ENCODE measurements around the gene GDPD3.

Gene GDPD3

DNA sequence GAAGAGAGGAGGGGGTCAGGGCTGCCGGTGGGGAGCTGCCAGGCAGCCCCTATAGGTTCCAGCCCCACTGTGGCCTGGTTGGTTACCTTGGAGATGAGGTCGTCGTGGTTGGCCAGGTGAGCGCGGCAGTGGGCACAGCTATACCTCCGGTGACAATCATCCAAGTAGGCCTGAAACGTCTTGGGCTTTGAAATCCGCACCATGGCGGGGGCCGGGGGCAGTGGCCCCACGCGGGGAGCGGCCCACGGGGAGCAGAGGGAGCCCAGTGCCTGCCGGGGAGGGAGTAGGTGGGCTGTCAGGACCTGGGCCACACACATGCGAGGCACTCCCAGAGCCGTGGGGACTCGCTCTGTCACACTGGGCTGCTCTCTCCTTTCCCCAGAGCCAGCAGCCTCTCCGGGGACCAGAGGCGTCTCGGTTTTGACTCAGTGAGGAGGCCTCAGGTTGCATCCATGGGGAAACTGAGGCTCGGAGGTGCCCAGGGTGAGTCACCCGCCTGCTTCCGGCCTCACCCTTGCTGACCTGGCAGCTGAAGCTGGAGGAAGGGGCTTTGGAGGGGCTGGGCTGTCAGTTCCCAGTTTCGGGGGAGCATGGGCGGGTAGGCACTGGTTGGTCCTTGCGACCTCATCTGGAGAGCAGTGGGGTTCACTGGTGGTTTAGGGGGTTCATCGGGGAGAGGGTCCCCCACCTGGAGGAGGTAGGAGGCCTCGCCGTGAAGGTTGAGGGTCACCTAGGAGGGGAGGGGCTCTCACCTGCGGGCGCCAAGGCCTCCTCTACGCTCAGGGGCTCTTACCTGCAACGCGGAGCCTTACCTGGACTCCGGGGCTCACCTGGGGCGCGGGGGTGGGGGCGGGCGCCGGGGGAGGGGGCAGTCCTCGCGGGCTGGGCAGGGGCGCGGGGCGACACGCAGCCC, 17.9 kb downstream of the GDPD3 start:
- ChIA-PET POLR2A (interaction anchor here (0.6 to 7.9 kb wide), 9 partner anchors 10 to 515 kb away, joined by 3 to 155 read pairs (median 6); partner anchors contain the start of genes ALDOA, CORO1A and ZNF689), CTCF (interaction anchor here (0.6 kb wide), 1 partner anchor 26 kb away, joined by 3 read pairs; no protein-coding TSS in a partner anchor)
- TF ChIP-seq TARDBP (IDR thresholded peaks at IDR 0.05): no peak
- TF ChIP-seq ELF4 (IDR thresholded peaks at IDR 0.05): no peak
- no peak for TF ChIP-seq L3MBTL2 (conservative IDR thresholded peaks at IDR 0.05)
- TF ChIP-seq FOXM1 (IDR thresholded peaks at IDR 0.05; ENCODE audit: borderline replicate concordance): no peak
- no peak for TF ChIP-seq SP1 (IDR thresholded peaks at IDR 0.05)
- no peak for TF ChIP-seq LEF1 (IDR thresholded peaks at IDR 0.05; ENCODE audit: borderline replicate concordance)
- no peak for TF ChIP-seq HDGF (IDR thresholded peaks at IDR 0.05; ENCODE audit: borderline replicate concordance)
- TF ChIP-seq, protein P1, sequence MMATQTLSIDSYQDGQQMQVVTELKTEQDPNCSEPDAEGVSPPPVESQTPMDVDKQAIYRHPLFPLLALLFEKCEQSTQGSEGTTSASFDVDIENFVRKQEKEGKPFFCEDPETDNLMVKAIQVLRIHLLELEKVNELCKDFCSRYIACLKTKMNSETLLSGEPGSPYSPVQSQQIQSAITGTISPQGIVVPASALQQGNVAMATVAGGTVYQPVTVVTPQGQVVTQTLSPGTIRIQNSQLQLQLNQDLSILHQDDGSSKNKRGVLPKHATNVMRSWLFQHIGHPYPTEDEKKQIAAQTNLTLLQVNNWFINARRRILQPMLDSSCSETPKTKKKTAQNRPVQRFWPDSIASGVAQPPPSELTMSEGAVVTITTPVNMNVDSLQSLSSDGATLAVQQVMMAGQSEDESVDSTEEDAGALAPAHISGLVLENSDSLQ (IDR thresholded peaks at IDR 0.05): no peak
- TF ChIP-seq FOXA1 (IDR thresholded peaks at IDR 0.05): no peak
- no peak for TF ChIP-seq NFRKB (IDR thresholded peaks at IDR 0.05)
- TF ChIP-seq BHLHE40 (IDR thresholded peaks at IDR 0.05; ENCODE audit: borderline replicate concordance): no peak
- TF ChIP-seq FOXK2 (IDR thresholded peaks at IDR 0.05): no peak
- TF ChIP-seq CTBP1 (IDR thresholded peaks at IDR 0.05; ENCODE audit: borderline replicate concordance): no peak
- TF ChIP-seq SUZ12 (IDR thresholded peaks at IDR 0.05): no peak
- no peak for TF ChIP-seq ARNT (IDR thresholded peaks at IDR 0.05)
- TF ChIP-seq ZNF384 (IDR thresholded peaks at IDR 0.05): no peak
- no peak for DNase-seq (ENCODE audit: extremely low spot score)

DNA sequence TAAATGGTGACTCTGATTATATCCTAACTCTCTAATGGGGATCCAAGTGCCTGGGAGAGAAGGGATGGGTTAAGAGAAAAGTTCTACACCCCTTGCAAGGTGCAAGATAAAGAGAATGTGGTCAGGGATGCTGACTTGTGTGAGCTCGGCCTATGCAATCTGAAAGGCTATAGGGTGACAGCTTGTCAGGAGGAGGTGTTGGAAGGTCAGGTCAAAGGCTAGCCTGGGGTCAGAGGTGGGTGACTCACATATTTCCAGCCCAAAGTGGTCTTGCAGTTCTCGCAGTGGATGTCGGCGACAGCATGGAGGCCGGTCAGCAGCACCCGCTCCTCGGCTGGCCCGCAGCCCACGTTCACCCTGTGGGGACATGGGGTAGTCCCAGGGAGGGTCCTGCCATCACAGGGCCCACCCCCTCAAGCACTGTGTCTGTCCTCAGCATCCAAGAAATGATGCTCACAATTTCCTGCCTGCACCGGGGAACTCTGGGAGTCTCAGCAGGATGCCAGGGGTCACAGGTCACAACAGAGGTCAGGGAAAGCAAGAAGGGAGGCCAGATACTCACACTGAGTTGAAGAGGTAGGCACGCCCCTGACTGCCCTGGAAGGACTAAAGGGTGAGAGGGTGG, 18.7 kb downstream of the GDPD3 start:
- CTCF ChIA-PET: interaction anchor here (0.5 to 0.6 kb wide), 2 partner anchors 26 to 913 kb away, joined by 3 read pairs; no protein-coding TSS in a partner anchor
- POLR2A ChIA-PET: interaction anchor here (0.8 to 7.9 kb wide), 5 partner anchors 9 to 89 kb away, joined by 3 to 155 read pairs (median 5); partner anchors contain the start of genes ALDOA and CORO1A
- TF ChIP-seq SUZ12 (IDR thresholded peaks at IDR 0.05): no peak
- TF ChIP-seq TARDBP (IDR thresholded peaks at IDR 0.05): no peak
- no peak for TF ChIP-seq ZNF384 (IDR thresholded peaks at IDR 0.05)
- TF ChIP-seq BHLHE40 (IDR thresholded peaks at IDR 0.05; ENCODE audit: borderline replicate concordance): no peak
- TF ChIP-seq HDGF (IDR thresholded peaks at IDR 0.05; ENCODE audit: borderline replicate concordance): no peak
- TF ChIP-seq FOXK2 (IDR thresholded peaks at IDR 0.05): no peak
- TF ChIP-seq ARNT (IDR thresholded peaks at IDR 0.05): no peak
- TF ChIP-seq LEF1 (IDR thresholded peaks at IDR 0.05; ENCODE audit: borderline replicate concordance): no peak
- TF ChIP-seq FOXA1 (IDR thresholded peaks at IDR 0.05): no peak
- TF ChIP-seq FOXM1 (IDR thresholded peaks at IDR 0.05; ENCODE audit: borderline replicate concordance): no peak
- no peak for TF ChIP-seq SP1 (IDR thresholded peaks at IDR 0.05)
- TF ChIP-seq L3MBTL2 (conservative IDR thresholded peaks at IDR 0.05): no peak
- no peak for DNase-seq (ENCODE audit: extremely low spot score)

DNA sequence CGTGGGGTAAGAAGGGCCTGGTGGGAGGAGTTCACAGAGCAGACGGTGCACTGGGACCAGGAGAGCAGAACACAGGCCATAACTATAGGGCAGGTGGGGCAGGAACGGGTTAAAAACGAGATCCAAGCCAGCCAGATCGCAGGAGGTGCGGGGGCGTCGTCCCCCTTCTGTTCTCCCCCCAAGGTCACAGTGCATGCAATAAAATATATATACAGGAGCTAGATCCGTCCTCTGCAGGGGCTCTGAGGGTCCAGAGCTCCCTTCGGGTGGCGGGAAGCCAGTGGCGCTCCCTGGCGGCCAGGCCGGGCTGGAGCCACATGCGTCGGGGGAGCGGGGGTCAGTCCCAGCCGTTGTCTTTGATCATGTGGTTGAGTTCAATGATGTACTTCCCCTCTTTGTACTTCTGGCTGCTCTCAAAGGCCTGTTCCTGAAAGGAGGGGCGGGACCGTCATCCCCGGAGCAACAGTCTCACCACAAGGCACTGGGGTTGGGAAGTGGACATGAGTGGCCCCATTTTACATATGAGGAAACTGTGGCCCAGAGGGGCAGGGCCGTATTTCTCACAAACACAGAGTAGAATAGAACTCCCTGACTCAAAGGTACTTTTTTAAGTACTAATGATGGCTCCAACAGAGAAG, 20.8 kb downstream of the GDPD3 start:
- peak; percentile 93 for DNase-seq (ENCODE audit: extremely low spot score)
- CTCF ChIA-PET: interaction anchor here (0.6 to 3.1 kb wide), 29 partner anchors 11 to 1128 kb away, joined by 3 to 36 read pairs (median 4); partner anchors contain the start of genes ALDOA, DCTPP1, GDPD3 and ZNF771
- TF ChIP-seq HDGF (IDR thresholded peaks at IDR 0.05; ENCODE audit: borderline replicate concordance): 0 out of 2 replicates have a peak, but pooled peaks have one; percentile 59
- TF ChIP-seq CTBP1 (IDR thresholded peaks at IDR 0.05; ENCODE audit: borderline replicate concordance): no peak; the same call in 1 of the 2 replicates
- TF ChIP-seq L3MBTL2 (conservative IDR thresholded peaks at IDR 0.05): peak; percentile 80
- POLR2A ChIA-PET: interaction anchor here (0.5 to 7.9 kb wide), 38 partner anchors 9 to 782 kb away, joined by 3 to 155 read pairs (median 4); partner anchors contain the start of genes ALDOA, CORO1A, DCTPP1 and KCTD13

DNA sequence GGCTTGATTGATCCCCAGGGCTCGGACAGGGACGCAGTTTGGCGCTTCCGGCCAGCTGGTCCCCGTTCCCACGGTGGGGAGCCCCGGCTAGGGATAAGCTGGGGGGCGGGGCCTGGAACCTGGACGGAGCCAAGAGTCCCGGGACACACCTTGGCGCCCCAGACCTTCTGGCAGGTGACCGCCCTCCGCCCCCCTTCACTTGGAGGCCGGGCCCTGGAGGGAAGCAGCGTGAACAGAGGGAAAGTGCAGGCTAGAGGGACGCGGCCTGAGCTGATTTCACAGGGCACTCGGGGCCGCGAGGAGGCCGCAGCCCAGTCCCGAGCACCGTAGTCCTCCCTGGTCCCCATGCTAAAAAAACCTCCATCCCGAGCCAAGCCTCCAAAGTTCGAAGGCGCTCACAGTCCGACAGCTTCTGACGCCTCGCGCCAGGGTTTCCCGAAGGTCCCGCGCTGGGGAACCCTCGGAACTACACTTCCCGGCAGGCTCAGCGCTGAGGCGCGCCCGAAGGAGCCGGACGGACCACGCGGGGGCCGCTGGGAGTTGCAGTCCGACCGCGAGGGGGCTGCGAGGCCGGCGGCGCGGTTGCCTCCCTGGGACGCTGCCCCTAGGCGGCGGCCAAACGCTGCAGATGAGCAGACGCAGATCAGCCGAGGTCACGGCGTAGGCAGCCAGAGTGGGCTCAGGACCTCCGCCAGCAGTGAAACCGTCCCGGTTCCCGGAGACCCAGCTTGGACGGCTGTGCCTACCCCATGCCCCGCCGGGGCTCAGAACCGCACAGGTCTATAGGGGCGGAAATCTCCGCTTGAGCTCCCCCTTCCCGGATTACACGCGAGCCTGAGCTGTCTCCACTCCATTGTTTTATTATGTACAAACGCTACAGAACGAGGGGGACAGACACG, 21.6 kb downstream of the GDPD3 start, which contains the start of gene TBX6:
Gene TBX6 (minus strand): TSS at position 451 of the 899 bp plus-strand sequence. CDS start 731 bp downstream, outside the sequence.
- peak; percentile 45; the same call in 1 of the 2 replicates for TF ChIP-seq ELF4 (IDR thresholded peaks at IDR 0.05)
- TF ChIP-seq TARDBP (IDR thresholded peaks at IDR 0.05): no peak; the same call in 1 of the 2 replicates
- no peak for TF ChIP-seq CTBP1 (IDR thresholded peaks at IDR 0.05; ENCODE audit: borderline replicate concordance)
- peak; percentile 99 for TF ChIP-seq SUZ12 (IDR thresholded peaks at IDR 0.05)
- peak; percentile 93 for TF ChIP-seq L3MBTL2 (conservative IDR thresholded peaks at IDR 0.05)
- ChIA-PET CTCF (interaction anchor here (0.6 to 3.1 kb wide), 30 partner anchors 11 to 1128 kb away, joined by 3 to 36 read pairs (median 4); partner anchors contain the start of genes ALDOA, DCTPP1, GDPD3 and ZNF771), POLR2A (interaction anchor here (0.5 to 7.9 kb wide), 37 partner anchors 10 to 518 kb away, joined by 3 to 155 read pairs (median 4); partner anchors contain the start of genes ALDOA, CORO1A, DCTPP1 and KCTD13)

DNA sequence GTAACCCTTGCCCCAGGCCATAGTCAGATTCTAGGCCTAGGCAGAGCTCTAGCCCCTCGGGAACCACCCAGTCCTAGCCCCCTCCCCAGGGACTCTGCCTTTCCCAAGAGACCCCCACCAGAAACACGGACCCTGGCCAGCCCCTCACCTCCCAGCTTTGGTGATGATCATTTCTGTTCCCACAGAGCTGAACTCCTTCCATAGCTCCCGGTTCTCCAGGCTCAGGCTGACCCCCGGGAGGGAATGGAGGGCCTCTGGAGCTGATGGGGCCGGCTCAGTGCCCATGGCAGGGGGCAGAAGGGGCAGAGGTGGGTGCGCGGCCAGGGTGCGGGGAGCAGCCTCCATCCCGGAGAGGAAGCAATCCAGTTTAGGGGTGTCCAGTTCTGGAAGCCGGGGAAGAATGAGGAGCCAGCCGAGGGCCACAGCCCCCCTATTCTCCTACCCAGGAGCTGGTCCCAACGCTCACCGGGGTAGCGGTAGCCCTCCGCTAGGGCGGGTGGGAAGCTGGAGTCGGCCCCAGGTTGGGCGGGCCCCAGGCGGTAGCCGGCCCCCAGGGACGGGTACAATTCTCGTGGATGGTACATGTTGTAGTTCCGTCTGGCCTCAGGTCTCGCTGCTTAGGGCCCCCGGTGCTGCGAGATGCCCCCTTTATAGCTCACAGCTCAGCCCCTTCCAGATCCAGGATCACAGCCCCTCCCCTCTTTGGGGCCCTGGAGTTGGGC, 22.6 kb downstream of the GDPD3 start:
- CTCF ChIA-PET: interaction anchor here (1.2 to 3.1 kb wide), 8 partner anchors 10 to 48 kb away, joined by 4 to 36 read pairs (median 11); partner anchors contain the start of gene GDPD3

More for the DNA sequence above, 21.6 kb downstream of the GDPD3 start, which contains the start of gene TBX6:
- DNase-seq (ENCODE audit: extremely low spot score): peak; percentile 97

More for the DNA sequence above, 22.6 kb downstream of the GDPD3 start:
- DNase-seq (ENCODE audit: extremely low spot score): no peak
- POLR2A ChIA-PET: interaction anchor here (0.8 to 7.9 kb wide), 10 partner anchors 9 to 280 kb away, joined by 3 to 155 read pairs (median 10); partner anchors contain the start of genes ALDOA, PPP4C and TBC1D10B
- TF ChIP-seq CTBP1 (IDR thresholded peaks at IDR 0.05; ENCODE audit: borderline replicate concordance): no peak
- no peak for TF ChIP-seq TARDBP (IDR thresholded peaks at IDR 0.05)
- no peak for TF ChIP-seq ARNT (IDR thresholded peaks at IDR 0.05)
- TF ChIP-seq BHLHE40 (IDR thresholded peaks at IDR 0.05; ENCODE audit: borderline replicate concordance): no peak
- no peak for TF ChIP-seq FOXM1 (IDR thresholded peaks at IDR 0.05; ENCODE audit: borderline replicate concordance)

All from HEK293T (cell line).